ENCODE data around the gene NDFIP2. TPM values are rescaled to one million over a fixed set of nuclear protein-coding genes. Genes with fewer than 3 reads are reported as not detected.
"Not testable (repeated sequence)": the region's sequence is repeated elsewhere in the genome, so short reads cannot be mapped to it uniquely, and the experiment has no call there.

NDFIP2 gene
- total RNA-seq, 4 donors from 2014 or later, result 19.4 to 31.3 (median 23.7) TPM

DNA sequence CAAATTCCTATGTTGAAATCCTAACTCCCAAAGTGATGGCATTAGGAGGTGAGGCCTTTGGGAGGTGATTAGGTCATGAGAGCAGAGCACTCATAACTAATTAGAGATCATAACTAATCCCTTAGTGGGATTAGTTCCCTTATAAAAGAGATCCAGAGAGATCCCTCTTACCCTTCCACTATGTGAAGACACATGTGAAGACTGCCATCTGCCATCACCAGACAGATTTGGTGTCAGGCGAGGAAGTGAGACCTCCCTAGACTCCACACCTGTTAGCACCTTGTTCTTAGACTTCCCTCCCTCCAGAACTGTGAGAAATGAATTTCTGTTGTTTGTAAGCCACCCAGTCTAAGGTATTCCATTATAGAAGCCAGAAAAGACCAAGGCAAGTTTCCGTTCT lies 112.2 kb downstream of the NDFIP2 start:
- 90% methylated on average over 2 of the region's 2 CpGs for WGBS, 2 donors
- no peaks in the 10 kb centered on the region for H3K27me3 ChIP-seq
- H3K4me3 ChIP-seq (replicated peaks in 1 of 3), result no peak overlapping the region
- TF ChIP-seq, protein P1, sequence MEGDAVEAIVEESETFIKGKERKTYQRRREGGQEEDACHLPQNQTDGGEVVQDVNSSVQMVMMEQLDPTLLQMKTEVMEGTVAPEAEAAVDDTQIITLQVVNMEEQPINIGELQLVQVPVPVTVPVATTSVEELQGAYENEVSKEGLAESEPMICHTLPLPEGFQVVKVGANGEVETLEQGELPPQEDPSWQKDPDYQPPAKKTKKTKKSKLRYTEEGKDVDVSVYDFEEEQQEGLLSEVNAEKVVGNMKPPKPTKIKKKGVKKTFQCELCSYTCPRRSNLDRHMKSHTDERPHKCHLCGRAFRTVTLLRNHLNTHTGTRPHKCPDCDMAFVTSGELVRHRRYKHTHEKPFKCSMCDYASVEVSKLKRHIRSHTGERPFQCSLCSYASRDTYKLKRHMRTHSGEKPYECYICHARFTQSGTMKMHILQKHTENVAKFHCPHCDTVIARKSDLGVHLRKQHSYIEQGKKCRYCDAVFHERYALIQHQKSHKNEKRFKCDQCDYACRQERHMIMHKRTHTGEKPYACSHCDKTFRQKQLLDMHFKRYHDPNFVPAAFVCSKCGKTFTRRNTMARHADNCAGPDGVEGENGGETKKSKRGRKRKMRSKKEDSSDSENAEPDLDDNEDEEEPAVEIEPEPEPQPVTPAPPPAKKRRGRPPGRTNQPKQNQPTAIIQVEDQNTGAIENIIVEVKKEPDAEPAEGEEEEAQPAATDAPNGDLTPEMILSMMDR (IDR thresholded peaks at IDR 0.05), result no peak
- TF ChIP-seq POLR2A (IDR thresholded peaks at IDR 0.05), result no peak
- DNase-seq, result no peak
- H3K27ac ChIP-seq, result no peak overlapping the region
- intact Hi-C loops (cut with DNase I), result no loop called here
- no peaks in the 10 kb centered on the region for H3K9me3 ChIP-seq
- no peaks in the 10 kb centered on the region for H3K36me3 ChIP-seq
- no peaks in the 10 kb centered on the region for H3K4me1 ChIP-seq

DNA sequence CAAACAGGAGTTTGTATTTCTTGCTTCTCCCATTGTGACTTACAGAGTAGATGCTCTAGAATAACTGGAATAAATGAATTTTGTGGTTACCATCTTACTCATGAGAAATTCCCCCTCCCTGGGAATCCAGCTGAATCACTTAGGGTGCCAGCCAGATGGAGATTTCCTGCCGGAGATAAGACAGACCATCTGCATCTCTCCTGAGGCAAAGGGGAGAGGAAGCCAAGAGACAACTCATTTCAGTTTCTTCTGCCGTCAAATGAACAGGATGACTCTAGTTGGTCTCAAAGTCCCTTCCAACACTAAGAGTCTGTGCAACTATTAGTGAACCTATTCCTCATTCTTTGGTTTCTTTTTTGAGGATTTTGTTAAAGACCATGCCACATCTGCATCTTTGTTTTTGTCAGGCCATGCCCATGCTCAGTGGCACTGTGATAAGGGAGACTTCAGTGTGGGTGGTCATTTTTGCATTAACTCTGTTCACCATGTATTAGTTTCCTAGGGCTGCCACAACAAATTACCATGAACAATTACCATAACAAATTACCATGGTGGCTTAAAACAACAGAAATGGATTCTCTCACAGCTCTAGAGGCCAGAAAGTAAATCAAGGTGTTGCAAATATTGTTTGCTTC lies 112.8 kb downstream of the NDFIP2 start:
- Histone ChIP-seq H3K27me3 (no peaks in the 10 kb centered on the region), H3K9me3 (no peaks in the 10 kb centered on the region), H3K27ac (no peak overlapping the region), H3K4me3 (replicated peaks in 1 of 3) (no peak overlapping the region), H3K36me3 (no peaks in the 10 kb centered on the region), H3K4me1 (no peaks in the 10 kb centered on the region)
- intact Hi-C loops (cut with DNase I), result no loop called here
- DNase-seq, result no peak
- TF ChIP-seq, protein P1 (IDR thresholded peaks at IDR 0.05), result no peak
- WGBS, 2 donors, result 75 to 79% methylated on average over 2 of the region's 2 CpGs

DNA sequence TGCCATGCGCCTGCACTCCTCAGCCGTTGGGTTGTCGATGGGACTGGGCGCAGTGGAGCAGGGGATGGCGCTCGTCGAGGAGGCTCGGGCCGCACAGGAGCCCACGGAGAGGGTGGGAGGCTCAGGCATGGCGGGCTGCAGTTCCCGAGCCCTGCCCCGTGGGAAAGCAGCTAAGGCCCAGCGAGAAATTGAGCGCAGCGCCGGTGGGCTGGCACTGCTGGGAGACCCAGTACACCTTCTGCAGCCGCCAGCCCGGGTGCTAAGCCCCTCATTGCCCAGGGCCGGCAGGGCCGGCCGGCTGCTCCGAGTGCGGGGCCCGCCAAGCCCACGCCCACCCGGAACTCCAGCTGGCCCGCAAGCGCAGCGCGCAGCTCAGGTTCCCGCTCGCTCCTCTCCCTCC lies 119.2 kb downstream of the NDFIP2 start:
- not testable (repeated sequence) for H3K27ac ChIP-seq
- 97 to 100% methylated on average over 2 to 27 of the region's 33 CpGs for WGBS, 2 donors

DNA sequence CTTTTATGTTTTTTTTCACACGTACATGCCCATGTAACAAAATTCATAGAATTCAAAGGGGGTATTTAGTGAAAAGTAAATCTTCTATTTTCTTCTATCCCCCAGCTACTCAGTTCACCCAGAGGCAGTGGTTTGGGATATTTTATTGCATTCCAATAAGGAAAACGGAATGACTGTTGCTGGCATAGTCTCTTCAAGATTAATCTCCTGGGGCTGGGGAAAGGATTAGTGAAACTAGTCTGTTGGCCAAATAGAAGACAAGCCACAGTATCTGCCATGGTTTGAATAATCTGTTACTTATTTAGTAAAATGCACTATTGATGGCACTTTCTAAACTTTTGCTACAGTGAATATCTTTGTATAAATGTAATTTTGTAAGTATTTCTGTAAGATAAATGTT lies 122.0 kb downstream of the NDFIP2 start:
- H3K27me3 ChIP-seq, result no peaks in the 10 kb centered on the region
- H3K9me3 ChIP-seq, result no peaks in the 10 kb centered on the region
- H3K4me1 ChIP-seq, result no peaks in the 10 kb centered on the region
- H3K36me3 ChIP-seq, result no peaks in the 10 kb centered on the region
- H3K4me3 ChIP-seq (replicated peaks in 1 of 3), result no peak overlapping the region
- no peak overlapping the region for H3K27ac ChIP-seq
- WGBS, 2 donors, result 73 to 75% methylated on average over 2 of the region's 2 CpGs
- DNase-seq, result no peak
- intact Hi-C loops (cut with DNase I), result no loop called here
- TF ChIP-seq, protein P1 (IDR thresholded peaks at IDR 0.05), result no peak
- no peak for TF ChIP-seq POLR2A (IDR thresholded peaks at IDR 0.05)

More for the DNA sequence above, 119.2 kb downstream of the NDFIP2 start:
- H3K27me3 ChIP-seq; intact Hi-C loops (cut with DNase I); H3K9me3 ChIP-seq; H3K36me3 ChIP-seq; DNase-seq; H3K4me1 ChIP-seq; H3K4me3 ChIP-seq (replicated peaks in 1 of 3): not testable (repeated sequence)

DNA sequence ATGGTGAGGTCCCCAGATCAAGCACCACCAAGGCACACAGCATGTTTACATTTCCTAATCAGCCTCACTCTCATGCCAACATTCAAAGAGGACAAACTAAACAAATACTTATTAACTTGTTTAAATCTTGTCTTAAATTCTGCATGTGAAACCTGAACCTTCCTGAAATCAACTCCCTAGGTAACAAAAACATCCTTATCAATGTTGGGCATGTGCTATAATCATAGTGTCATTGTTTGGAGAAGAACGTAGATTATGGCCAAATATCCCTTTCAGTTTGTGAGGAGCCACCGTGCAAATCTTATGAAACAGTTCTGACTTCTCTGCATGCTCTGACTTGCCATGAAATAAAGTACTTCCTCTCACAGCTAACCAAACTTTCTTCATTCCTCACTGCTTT lies 123.8 kb downstream of the NDFIP2 start:
- H3K4me3 ChIP-seq (replicated peaks in 1 of 3), result no peak overlapping the region
- H3K9me3 ChIP-seq, result no peaks in the 10 kb centered on the region
- no peak for TF ChIP-seq POLR2A (IDR thresholded peaks at IDR 0.05)
- TF ChIP-seq, protein P1 (IDR thresholded peaks at IDR 0.05), result no peak
- intact Hi-C loops (cut with DNase I), result no loop called here
- DNase-seq, result no peak
- WGBS, 2 donors, result 10 to 12% methylated on average over 2 of the region's 2 CpGs
- H3K36me3 ChIP-seq, result no peaks in the 10 kb centered on the region
- no peak overlapping the region for H3K27ac ChIP-seq
- H3K4me1 ChIP-seq, result no peaks in the 10 kb centered on the region
- H3K27me3 ChIP-seq, result no peaks in the 10 kb centered on the region

Other genes starting within 250 kb of the NDFIP2 start
- 10 to 100 TPM; 54.7 to 67.5 (median 56.8) TPM for gene RBM26, start 74.9 kb upstream of the NDFIP2 start, total RNA-seq